K562 (cell line): Measurements from ENCODE around the gene PPP1R1C. TPM values are rescaled to one million over a fixed set of nuclear protein-coding genes. Genes with fewer than 3 reads are reported as not detected.

Experiments
- ATAC-seq: fragments of 200-7000 bp; cut with Tn5 transposase; 3 replicates; pipeline ENCODE4 v1.9.1; 2020; ENCODE audit warnings: moderate library complexity
- BruUV-seq: library from RNA; stranded (reverse); fragments of 400-500 nt; replicated peaks from 2 replicates; lab custom pipeline; 2021; lab: Mats Ljungman, UMichigan
- CTCF ChIA-PET: fragments of 300-600 bp; formaldehyde crosslinking; extraction: SDS; loops from one replicate; lab custom pipeline; 2021; ENCODE audit warnings: low intra/inter-chr PET ratio; lab: Yijun Ruan, JAX
- POLR2A ChIA-PET: fragments of 300-600, 350-650 bp; sonication (Branson Sonifier 250); formaldehyde crosslinking; extraction: SDS; loops from one replicate; lab custom pipeline; 2021; ENCODE audit warnings: antibody characterized with exemption, inconsistent platforms; lab: Yijun Ruan, JAX
- DNase-seq, 4 experiments: peaks; one replicate each; pipeline versions ENCODE4 v3.0.0 to v3.0.0-alpha.2; 2011 to 2018; ENCODE audit warnings: low spot score in 3 of 4, mixed read lengths in 3 of 4; ENCODE audit errors: extremely low read depth in 1 of 4
- FAIRE-seq: peaks from 2 replicates; lab custom pipeline; 2011; peaks lifted over from hg19 to GRCh38; lab: Jason Lieb, UNC
- H2AFZ ChIP-seq: 2 replicates; pipeline ENCODE4 v1.6.0; 2011; ENCODE audit warnings: low read depth, low read length, control low read depth, inconsistent platforms
- H3K27ac ChIP-seq: fragments of 200-600 bp; 3 replicates; pipeline ENCODE4 v1.8.0; 2011; ENCODE audit warnings: low read depth, mild to moderate bottlenecking, control low read depth, inconsistent platforms, low read length, moderate library complexity, mixed read lengths; ENCODE audit errors: extremely low read depth
- H3K27me3 ChIP-seq, 2 experiments: fragments of 300-600 bp in 1 of 2; 2 replicates in 1 of 2; 3 replicates in 1 of 2; pipeline versions ENCODE4 v1.6.0 to v1.8.0; 2011; ENCODE audit warnings: inconsistent platforms in 2 of 2, low read length in 2 of 2, mild to moderate bottlenecking in 1 of 2, mixed read lengths in 1 of 2, moderate library complexity in 1 of 2; ENCODE audit not compliant: control insufficient read depth in 2 of 2, insufficient read depth in 2 of 2
- H3K36me3 ChIP-seq: fragments of 300-600 bp; 3 replicates; pipeline ENCODE4 v1.8.0; 2011; ENCODE audit warnings: mild to moderate bottlenecking, low read length, inconsistent platforms; ENCODE audit not compliant: control insufficient read depth, insufficient read depth
- H3K4me1 ChIP-seq, 2 experiments: fragments of 200-600 bp in 1 of 2; replicated peaks in 1 of 2; 2 replicates in 1 of 2; 3 replicates in 1 of 2; pipeline versions ENCODE4 v1.5.1 to v1.8.0; 2011; ENCODE audit warnings: inconsistent platforms in 2 of 2, low read length in 2 of 2, mild to moderate bottlenecking in 1 of 2, mixed read lengths in 1 of 2, moderate library complexity in 1 of 2; ENCODE audit not compliant: control insufficient read depth in 2 of 2, insufficient read depth in 2 of 2
- H3K4me2 ChIP-seq: 2 replicates; pipeline ENCODE4 v1.6.1; 2011; ENCODE audit warnings: low read length, control low read depth, inconsistent platforms, mixed read lengths; ENCODE audit not compliant: insufficient read depth
- H3K4me3 ChIP-seq: fragments of 200-600 bp; sonication (generic), shearing (Covaris generic); 2 replicates; pipeline ENCODE4 v1.5.1; 2016; ENCODE audit warnings: control low read depth, inconsistent platforms
- H3K79me2 ChIP-seq: fragments of 200-600 bp; 3 replicates; pipeline ENCODE4 v1.8.0; 2011; ENCODE audit warnings: low read length, inconsistent platforms; ENCODE audit not compliant: control insufficient read depth, insufficient read depth
- H3K9ac ChIP-seq, 2 experiments: 2 replicates each; pipeline versions ENCODE4 v1.6.0 to v1.6.1; 2011; ENCODE audit warnings: low read depth in 2 of 2, low read length in 2 of 2, control low read depth in 1 of 2, inconsistent platforms in 1 of 2, mild to moderate bottlenecking in 1 of 2, mixed read lengths in 1 of 2; ENCODE audit not compliant: insufficient read depth in 1 of 2
- H3K9me1 ChIP-seq: one replicate; pipeline ENCODE4 v1.6.0; 2011; ENCODE audit warnings: inconsistent platforms, mild to moderate bottlenecking, low read length, moderate library complexity; ENCODE audit not compliant: control insufficient read depth, insufficient read depth
- H3K9me3 ChIP-seq: replicated peaks from 2 replicates; pipeline ENCODE4 v1.5.1; 2011; ENCODE audit warnings: low read depth, low read length, inconsistent platforms; ENCODE audit not compliant: control insufficient read depth, insufficient read depth
- H4K20me1 ChIP-seq: replicated peaks from 2 replicates; pipeline ENCODE4 v1.6.1; 2011; ENCODE audit warnings: low read length, inconsistent platforms, mixed read lengths; ENCODE audit not compliant: control insufficient read depth, insufficient read depth
- MXI1 ChIP-seq: IDR thresholded peaks from 2 replicates; pipeline ENCODE4 v1.6.1; 2011; ENCODE audit warnings: low read depth, mild to moderate bottlenecking, improper control_type of control experiment, low read length
- PRPF4 ChIP-seq: fragments of 200-400 bp; formaldehyde crosslinking; IDR thresholded peaks from one replicate; pipeline ENCODE4 v1.6.1; 2017; ENCODE audit warnings: low read length, low read depth, mild to moderate bottlenecking; ENCODE audit not compliant: insufficient read depth, poor library complexity, severe bottlenecking
- RCOR1 ChIP-seq, 2 experiments: IDR thresholded peaks; 2 replicates each; pipeline ENCODE4 v1.6.1; 2012; ENCODE audit warnings: low read depth in 2 of 2, low read length in 2 of 2, borderline replicate concordance in 1 of 2, improper control_type of control experiment in 1 of 2
- SUPT5H ChIP-seq: fragments of 450-650 bp; IDR thresholded peaks from 2 replicates; pipeline ENCODE4 v1.6.1; 2016
- ZFP1 ChIP-seq: fragments of 450-650 bp; formaldehyde crosslinking; IDR thresholded peaks from 2 replicates; pipeline ENCODE4 v1.4.0; 2020; ENCODE audit warnings: mild to moderate bottlenecking, mixed read lengths
- in situ Hi-C: fragments of 300-500 bp; cut with MboI; formaldehyde crosslinking; loops from 4 replicates; pipeline ENCODE4 v1.15.0; 2018; ENCODE audit warnings: inconsistent platforms, mixed read lengths
- intact Hi-C: fragments of 100-400 bp; cut with micrococcal nuclease; formaldehyde crosslinking; loops from 2 replicates; pipeline ENCODE4 v1.14.2; 2022
- polyA plus RNA-seq, 8 experiments: library from polyadenylated mRNA; depleted of rRNA in 4 of 8; stranded (reverse) in 5 of 8; unstranded in 3 of 8; fragments of >200 nt; fragmentation: Nextera tagmentation in 2 of 8; fragmentation: Illumina TruSeq in 1 of 8; extraction: Ambion mirVana in 2 of 8; extraction: Trizol in 1 of 8; gene quantifications; 2 replicates each; pipeline versions ENCODE4 v1.2.1 to v1.2.3, GENCODE V29; 2011 to 2014; ENCODE audit warnings: inconsistent platforms in 1 of 8, missing spikeins in 1 of 8
- total RNA-seq, 7 experiments: library from RNA; depleted of rRNA in 6 of 7; stranded (reverse); fragments of >200 nt in 6 of 7; fragmentation: Illumina TruSeq in 2 of 7; extraction: Trizol in 2 of 7; gene quantifications; 2 replicates each; pipeline versions ENCODE4 v1.2.1 to v1.2.3, GENCODE V29; 2011 to 2021; ENCODE audit warnings: low replicate concordance in 1 of 7

PPP1R1C gene
- total and polyA plus RNA-seq, 9 of the 15 experiments (the other 6 are each of a cell fraction or from before 2014, with no cell fraction given), result 0.09 to 0.64 (median 0.40) TPM; not detected in 2

DNA sequence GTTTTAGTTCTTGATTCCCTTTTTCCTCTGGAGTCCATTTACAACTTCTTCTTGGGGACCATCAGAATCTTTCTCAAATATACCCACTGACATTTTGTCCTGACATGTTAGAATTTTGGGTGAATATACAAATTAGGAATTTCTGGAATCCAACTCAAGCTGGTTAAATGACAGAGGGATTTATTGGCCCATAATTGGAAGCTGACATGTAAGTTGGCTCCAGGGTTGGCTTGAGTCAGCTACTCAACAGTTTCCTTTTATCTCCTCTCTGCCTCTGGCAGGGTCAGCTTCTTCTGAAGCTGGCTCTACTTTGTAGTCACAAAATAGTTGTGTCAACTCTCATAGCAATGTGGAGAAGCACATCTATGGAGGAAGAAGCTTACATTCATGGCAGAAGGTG lies 36.6 kb upstream of the PPP1R1C start:
- Histone ChIP-seq H3K9me3 (no peaks in the 10 kb centered on the region), H3K4me2 (no peak overlapping the region), H2AFZ (no peak overlapping the region), H3K4me1 (no peaks in the 10 kb centered on the region; a peak in 1 of 5 replicates), H3K9ac (no peak overlapping the region), H3K27ac (no peak overlapping the region), H3K36me3 (no peaks in the 10 kb centered on the region), H3K79me2 (no peaks in the 10 kb centered on the region), H3K27me3 (peaks cover 0 to 2% of the 10 kb centered on the region in 2 experiments; a peak in 1 of 5 replicates), H3K4me3 (no peak overlapping the region), H4K20me1 (no peaks in the 10 kb centered on the region), H3K9me1 (no peaks in the 10 kb centered on the region)
- BruUV-seq, result no TSS peak
- intact Hi-C loops (no loop called here), in situ Hi-C loops (no loop called here)
- no peak for ATAC-seq
- TF ChIP-seq RCOR1 (IDR thresholded peaks at IDR 0.05; ENCODE audit: borderline replicate concordance in 1 of 2, low read depth in 2 of 2, low read length in 2 of 2) (no peak), MXI1 (no peak), SUPT5H (no peak), ZFP1 (CRISPR knock-in tag) (no peak), PRPF4 (no peak)
- no peak for FAIRE-seq
- no peak for DNase-seq
- POLR2A ChIA-PET, result interaction anchor here (0.5 kb wide), 1 partner anchor 1843 kb away, joined by 3 read pairs; no protein-coding TSS in a partner anchor
- CTCF ChIA-PET, result no interaction called here
